SK-N-SH treated with all-trans-retinoic acid at 6 μM for 48 hours (cell line): ENCODE measurements around the gene CCDC88C.

Experiments used
- ARNTL ChIP-seq: fragments of 450-650 bp; formaldehyde crosslinking; IDR thresholded peaks from 2 replicates; pipeline ENCODE4 v1.5.0; 2020; ENCODE audit warnings: low read depth, mild to moderate bottlenecking, moderate library complexity, borderline replicate concordance
- PATZ1 ChIP-seq: fragments of 250-450 bp; sonication (Bioruptor Pico); IDR thresholded peaks from 2 replicates; pipeline ENCODE4 v1.8.0; 2020; ENCODE audit warnings: mild to moderate bottlenecking, moderate library complexity, borderline replicate concordance
- ZFP3 ChIP-seq: fragments of 250-450 bp; sonication (Bioruptor Pico); IDR thresholded peaks from 2 replicates; pipeline ENCODE4 v1.5.0; 2020; ENCODE audit warnings: mild to moderate bottlenecking, moderate library complexity

GRCh38 chr14:91320266-91320665 lies 97.4 kb downstream of the CCDC88C start:
- TF ChIP-seq ZFP3 (CRISPR knock-in tag) (no peak), PATZ1 (no peak), ARNTL (no peak)
